ENCODE results near the gene PCBD1.

- TF ChIP-seq, protein P1, sequence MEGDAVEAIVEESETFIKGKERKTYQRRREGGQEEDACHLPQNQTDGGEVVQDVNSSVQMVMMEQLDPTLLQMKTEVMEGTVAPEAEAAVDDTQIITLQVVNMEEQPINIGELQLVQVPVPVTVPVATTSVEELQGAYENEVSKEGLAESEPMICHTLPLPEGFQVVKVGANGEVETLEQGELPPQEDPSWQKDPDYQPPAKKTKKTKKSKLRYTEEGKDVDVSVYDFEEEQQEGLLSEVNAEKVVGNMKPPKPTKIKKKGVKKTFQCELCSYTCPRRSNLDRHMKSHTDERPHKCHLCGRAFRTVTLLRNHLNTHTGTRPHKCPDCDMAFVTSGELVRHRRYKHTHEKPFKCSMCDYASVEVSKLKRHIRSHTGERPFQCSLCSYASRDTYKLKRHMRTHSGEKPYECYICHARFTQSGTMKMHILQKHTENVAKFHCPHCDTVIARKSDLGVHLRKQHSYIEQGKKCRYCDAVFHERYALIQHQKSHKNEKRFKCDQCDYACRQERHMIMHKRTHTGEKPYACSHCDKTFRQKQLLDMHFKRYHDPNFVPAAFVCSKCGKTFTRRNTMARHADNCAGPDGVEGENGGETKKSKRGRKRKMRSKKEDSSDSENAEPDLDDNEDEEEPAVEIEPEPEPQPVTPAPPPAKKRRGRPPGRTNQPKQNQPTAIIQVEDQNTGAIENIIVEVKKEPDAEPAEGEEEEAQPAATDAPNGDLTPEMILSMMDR (IDR thresholded peaks at IDR 0.05 in 4 of 5, conservative IDR thresholded peaks at IDR 0.05 in 1 of 5): no peak
- TF ChIP-seq POLR2A (IDR thresholded peaks at IDR 0.05): no peak
These were observed 926 bp upstream of the PCBD1 start for GRCh38 chr10:70889291-70889690.

All from gastrocnemius medialis (tissue), 4 donors.